CD4-positive, alpha-beta T cell treated with Interleukin-1 beta for 1 hour (primary cell): ENCODE results near the gene SNTG2.
A peak's percentile ranks its signal among the peaks of the same experiment; 100 is the strongest.
"Not testable (repeated sequence)": the region's sequence is repeated elsewhere in the genome, so short reads cannot be mapped to it uniquely, and the experiment has no call there.

ENCODE experiments used
- DNase-seq, 2 donors: peaks; one replicate each; pipeline ENCODE4 v3.0.0-alpha.2; 2020 to 2022

Gene SNTG2

GRCh38 chr2:1104364-1104763 lies 153.7 kb downstream of the SNTG2 start:
- no peak for DNase-seq

- DNase-seq = not testable (repeated sequence)
These were observed 155.7 kb downstream of the SNTG2 start for GRCh38 chr2:1106344-1106743.

- no peak for DNase-seq
These were observed 165.3 kb downstream of the SNTG2 start for GRCh38 chr2:1115843-1116539.

GRCh38 chr2:1117569-1117968 lies 166.9 kb downstream of the SNTG2 start:
- DNase-seq = no peak

GRCh38 chr2:1125217-1125616 lies 174.6 kb downstream of the SNTG2 start:
- no peak for DNase-seq

GRCh38 chr2:1125633-1126370 lies 175.2 kb downstream of the SNTG2 start:
- DNase-seq = no peak

- DNase-seq = no peak
These were observed 179.3 kb downstream of the SNTG2 start for GRCh38 chr2:1129982-1130381.

GRCh38 chr2:1130922-1131321 lies 180.3 kb downstream of the SNTG2 start:
- no peak for DNase-seq

GRCh38 chr2:1132328-1132969 lies 181.8 kb downstream of the SNTG2 start:
- no peak for DNase-seq

GRCh38 chr2:1133896-1134295 lies 183.2 kb downstream of the SNTG2 start:
- not testable (repeated sequence) for DNase-seq

GRCh38 chr2:1134629-1135028 lies 184.0 kb downstream of the SNTG2 start:
- DNase-seq = no peak

- no peak for DNase-seq
These were observed 185.4 kb downstream of the SNTG2 start for GRCh38 chr2:1136067-1136466.

- DNase-seq = no peak
These were observed 186.2 kb downstream of the SNTG2 start for GRCh38 chr2:1136846-1137245.

GRCh38 chr2:1137264-1137663 lies 186.6 kb downstream of the SNTG2 start:
- no peak for DNase-seq

- no peak for DNase-seq
These were observed 187.3 kb downstream of the SNTG2 start for GRCh38 chr2:1137913-1138391.

GRCh38 chr2:1140389-1141003 lies 189.8 kb downstream of the SNTG2 start:
- peak; percentile 26 to 46 for DNase-seq

- no peak for DNase-seq
These were observed 190.4 kb downstream of the SNTG2 start for GRCh38 chr2:1141079-1141478.

GRCh38 chr2:1143129-1143528 lies 192.5 kb downstream of the SNTG2 start:
- DNase-seq = no peak

- no peak for DNase-seq
These were observed 197.4 kb downstream of the SNTG2 start for GRCh38 chr2:1147873-1148612.

- DNase-seq = no peak
These were observed 200.3 kb downstream of the SNTG2 start for GRCh38 chr2:1150724-1151511.

GRCh38 chr2:1152375-1152774 lies 201.7 kb downstream of the SNTG2 start:
- DNase-seq = no peak

- no peak for DNase-seq
These were observed 203.3 kb downstream of the SNTG2 start for GRCh38 chr2:1153920-1154319.
